HEK293 (cell line): Measurements from ENCODE around the gene COL3A1.

Experiments
- CTCF ChIA-PET: fragments of 350-600 bp; formaldehyde crosslinking; extraction: SDS; loops from one replicate; lab custom pipeline; 2021; ENCODE audit warnings: antibody characterized with exemption; lab: Yijun Ruan, JAX
- POLR2A ChIA-PET: fragments of 300-600 bp; formaldehyde crosslinking; extraction: SDS; loops from one replicate; lab custom pipeline; 2020; ENCODE audit warnings: antibody characterized with exemption, inconsistent platforms; lab: Yijun Ruan, JAX
- H3K27ac ChIP-seq: fragments of 200-500 bp; sonication (Bioruptor generic); 2 replicates; pipeline ENCODE4 v1.5.1; 2014; ENCODE audit warnings: low read depth, low read length, control low read depth, inconsistent platforms; ENCODE audit errors: extremely low read depth
- H3K36me3 ChIP-seq, 2 experiments: fragments of 200-500 bp in 1 of 2; sonication (Bioruptor generic) in 1 of 2; 1 replicate in 1 of 2; 2 replicates in 1 of 2; pipeline ENCODE4 v1.5.1; 2014 to 2017; ENCODE audit warnings: inconsistent platforms in 2 of 2, low read length in 2 of 2; ENCODE audit not compliant: control insufficient read depth in 2 of 2, insufficient read depth in 1 of 2
- H3K4me1 ChIP-seq: fragments of 200-500 bp; sonication (Bioruptor generic); 2 replicates; pipeline ENCODE4 v1.5.1; 2014; ENCODE audit warnings: mild to moderate bottlenecking, low read length, inconsistent platforms; ENCODE audit not compliant: control insufficient read depth, insufficient read depth
- H3K4me3 ChIP-seq: 2 replicates; pipeline ENCODE4 v1.5.1; 2011; ENCODE audit warnings: low read depth, mild to moderate bottlenecking, control low read depth, low read length, moderate library complexity
- H3K9me3 ChIP-seq: fragments of 200-500 bp; sonication (Bioruptor generic); 2 replicates; pipeline ENCODE4 v1.5.1; 2014; ENCODE audit warnings: low read depth, low read length, inconsistent platforms; ENCODE audit not compliant: control insufficient read depth, insufficient read depth
- GLI2 ChIP-seq: fragments of 450-650 bp; formaldehyde crosslinking; IDR thresholded peaks from 2 replicates; pipeline ENCODE4; 2017; ENCODE audit warnings: missing biosample characterization, missing genetic modification characterization, low read depth, borderline replicate concordance
- KLF7 ChIP-seq: fragments of 450-650 bp; formaldehyde crosslinking; IDR thresholded peaks from 2 replicates; pipeline ENCODE4 v1.5.1; 2016; ENCODE audit warnings: missing biosample characterization, missing genetic modification characterization, borderline replicate concordance
- OVOL3 ChIP-seq: fragments of 450-650 bp; formaldehyde crosslinking; IDR thresholded peaks from 2 replicates; pipeline ENCODE4 v1.5.1; 2016; ENCODE audit warnings: missing biosample characterization, missing genetic modification characterization
- RBAK ChIP-seq: fragments of 450-650 bp; formaldehyde crosslinking; IDR thresholded peaks from 2 replicates; pipeline ENCODE4 v1.5.1; 2016; ENCODE audit warnings: missing biosample characterization, missing genetic modification characterization
- ZBTB6 ChIP-seq: fragments of 450-650 bp; formaldehyde crosslinking; IDR thresholded peaks from 2 replicates; pipeline ENCODE4 v1.5.1; 2017; ENCODE audit warnings: missing biosample characterization, missing genetic modification characterization
- ZNF133 ChIP-seq: fragments of 450-650 bp; formaldehyde crosslinking; IDR thresholded peaks from 2 replicates; pipeline ENCODE4 v1.5.1; 2016; ENCODE audit warnings: missing biosample characterization, missing genetic modification characterization
- ZNF19 ChIP-seq: fragments of 450-650 bp; formaldehyde crosslinking; IDR thresholded peaks from 2 replicates; pipeline ENCODE4; 2016; ENCODE audit warnings: missing biosample characterization, missing genetic modification characterization, low read depth
- ZNF202 ChIP-seq: fragments of 450-650 bp; formaldehyde crosslinking; IDR thresholded peaks from 2 replicates; pipeline ENCODE4 v1.5.1; 2016; ENCODE audit warnings: missing biosample characterization, missing genetic modification characterization, borderline replicate concordance
- ZNF211 ChIP-seq: fragments of 450-650 bp; formaldehyde crosslinking; IDR thresholded peaks from 2 replicates; pipeline ENCODE4 v1.5.1; 2016; ENCODE audit warnings: low read depth, missing biosample characterization, missing genetic modification characterization
- ZNF24 ChIP-seq: fragments of 450-650 bp; formaldehyde crosslinking; IDR thresholded peaks from 2 replicates; pipeline ENCODE4 v1.5.1; 2016; ENCODE audit warnings: missing biosample characterization, missing genetic modification characterization
- ZNF266 ChIP-seq: fragments of 450-650 bp; formaldehyde crosslinking; IDR thresholded peaks from 2 replicates; pipeline ENCODE4 v1.5.1; 2016; ENCODE audit warnings: missing biosample characterization, missing genetic modification characterization, low read depth
- ZNF404 ChIP-seq: fragments of 450-650 bp; formaldehyde crosslinking; IDR thresholded peaks from 2 replicates; pipeline ENCODE4 v1.5.1; 2017; ENCODE audit warnings: missing biosample characterization, missing genetic modification characterization
- ZNF514 ChIP-seq: fragments of 450-650 bp; formaldehyde crosslinking; IDR thresholded peaks from 2 replicates; pipeline ENCODE4 v1.5.1; 2016; ENCODE audit warnings: missing biosample characterization, missing genetic modification characterization
- ZNF571 ChIP-seq: fragments of 450-650 bp; formaldehyde crosslinking; IDR thresholded peaks from 2 replicates; pipeline ENCODE4 v1.5.0; 2017; ENCODE audit warnings: missing biosample characterization, missing genetic modification characterization
- ZNF677 ChIP-seq: fragments of 450-650 bp; IDR thresholded peaks from 2 replicates; pipeline ENCODE4 v1.5.0; 2018; ENCODE audit warnings: missing biosample characterization, mild to moderate bottlenecking, missing genetic modification characterization, moderate library complexity
- ZNF768 ChIP-seq: fragments of 450-650 bp; formaldehyde crosslinking; IDR thresholded peaks from 2 replicates; pipeline ENCODE4 v1.5.1; 2018; ENCODE audit warnings: missing biosample characterization, mild to moderate bottlenecking, missing genetic modification characterization
- TF ChIP-seq, protein P1 (sequence below): fragments of 450-650 bp; formaldehyde crosslinking; IDR thresholded peaks from 2 replicates; pipeline ENCODE4 v1.5.1; 2016; ENCODE audit warnings: missing biosample characterization, missing genetic modification characterization
- TF ChIP-seq, protein P2 (sequence below): fragments of 450-650 bp; formaldehyde crosslinking; IDR thresholded peaks from 2 replicates; pipeline ENCODE4 v1.5.1; 2016; ENCODE audit warnings: missing biosample characterization, missing genetic modification characterization
- TF ChIP-seq, protein P3 (sequence below): fragments of 450-650 bp; formaldehyde crosslinking; IDR thresholded peaks from 2 replicates; pipeline ENCODE4 v1.5.1; 2016; ENCODE audit warnings: missing biosample characterization, missing genetic modification characterization, borderline replicate concordance

Gene COL3A1

GRCh38 chr2:188966728-188967440 lies 7.3 kb upstream of the COL3A1 start:
- no peaks in the 10 kb centered on the region for H3K36me3 ChIP-seq
- H3K4me1 ChIP-seq: no peaks in the 10 kb centered on the region
- ChIA-PET CTCF (no interaction called here), POLR2A (no interaction called here)
- H3K27ac ChIP-seq: no peak overlapping the region
- H3K4me3 ChIP-seq: no peak overlapping the region
- no peak for TF ChIP-seq ZNF24
- TF ChIP-seq ZNF514 (tag by site-specific recombination): no peak
- TF ChIP-seq RBAK (tag by site-specific recombination): no peak
- no peak for TF ChIP-seq ZNF19 (tag by site-specific recombination)
- TF ChIP-seq ZNF768 (tag by site-specific recombination): no peak
- TF ChIP-seq KLF7 (tag by site-specific recombination): no peak
- no peak for TF ChIP-seq ZNF211 (tag by site-specific recombination)
- H3K9me3 ChIP-seq: no peaks in the 10 kb centered on the region

DNA sequence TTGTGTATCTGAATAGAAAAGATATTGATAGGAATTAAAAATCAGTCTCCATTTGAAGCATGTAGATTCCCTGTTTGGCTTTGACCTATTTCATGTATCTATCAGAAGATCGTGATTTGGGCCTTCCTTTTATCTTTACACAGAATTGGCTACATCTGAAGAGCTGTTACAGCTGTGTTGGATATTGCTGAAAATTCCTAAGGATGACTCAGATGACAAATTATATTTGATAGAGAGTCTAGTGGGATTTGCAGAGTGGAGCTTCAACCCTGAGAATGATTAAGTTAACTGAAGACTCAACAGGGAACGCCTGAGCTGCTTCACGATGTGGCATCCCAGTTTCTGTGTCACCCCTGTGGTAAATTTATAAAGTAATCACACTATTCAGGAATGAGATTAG lies 4.9 kb upstream of the COL3A1 start:
- Histone ChIP-seq H3K27ac (no peak overlapping the region), H3K4me3 (no peak overlapping the region), H3K9me3 (no peaks in the 10 kb centered on the region), H3K4me1 (no peaks in the 10 kb centered on the region), H3K36me3 (no peaks in the 10 kb centered on the region)
- POLR2A ChIA-PET: no interaction called here
- CTCF ChIA-PET: no interaction called here
- TF ChIP-seq, protein P1, sequence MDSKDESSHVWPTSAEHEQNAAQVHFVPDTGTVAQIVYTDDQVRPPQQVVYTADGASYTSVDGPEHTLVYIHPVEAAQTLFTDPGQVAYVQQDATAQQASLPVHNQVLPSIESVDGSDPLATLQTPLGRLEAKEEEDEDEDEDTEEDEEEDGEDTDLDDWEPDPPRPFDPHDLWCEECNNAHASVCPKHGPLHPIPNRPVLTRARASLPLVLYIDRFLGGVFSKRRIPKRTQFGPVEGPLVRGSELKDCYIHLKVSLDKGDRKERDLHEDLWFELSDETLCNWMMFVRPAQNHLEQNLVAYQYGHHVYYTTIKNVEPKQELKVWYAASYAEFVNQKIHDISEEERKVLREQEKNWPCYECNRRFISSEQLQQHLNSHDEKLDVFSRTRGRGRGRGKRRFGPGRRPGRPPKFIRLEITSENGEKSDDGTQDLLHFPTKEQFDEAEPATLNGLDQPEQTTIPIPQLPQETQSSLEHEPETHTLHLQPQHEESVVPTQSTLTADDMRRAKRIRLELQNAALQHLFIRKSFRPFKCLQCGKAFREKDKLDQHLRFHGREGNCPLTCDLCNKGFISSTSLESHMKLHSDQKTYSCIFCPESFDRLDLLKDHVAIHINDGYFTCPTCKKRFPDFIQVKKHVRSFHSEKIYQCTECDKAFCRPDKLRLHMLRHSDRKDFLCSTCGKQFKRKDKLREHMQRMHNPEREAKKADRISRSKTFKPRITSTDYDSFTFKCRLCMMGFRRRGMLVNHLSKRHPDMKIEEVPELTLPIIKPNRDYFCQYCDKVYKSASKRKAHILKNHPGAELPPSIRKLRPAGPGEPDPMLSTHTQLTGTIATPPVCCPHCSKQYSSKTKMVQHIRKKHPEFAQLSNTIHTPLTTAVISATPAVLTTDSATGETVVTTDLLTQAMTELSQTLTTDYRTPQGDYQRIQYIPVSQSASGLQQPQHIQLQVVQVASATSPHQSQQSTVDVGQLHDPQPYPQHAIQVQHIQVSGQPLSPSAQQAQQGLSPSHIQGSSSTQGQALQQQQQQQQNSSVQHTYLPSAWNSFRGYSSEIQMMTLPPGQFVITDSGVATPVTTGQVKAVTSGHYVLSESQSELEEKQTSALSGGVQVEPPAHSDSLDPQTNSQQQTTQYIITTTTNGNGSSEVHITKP (tag by site-specific recombination): no peak
- TF ChIP-seq ZNF133 (tag by site-specific recombination) (no peak), ZNF266 (tag by site-specific recombination) (no peak), ZBTB6 (no peak), ZNF404 (tag by site-specific recombination) (no peak), ZNF202 (tag by site-specific recombination) (no peak), ZNF677 (no peak), OVOL3 (tag by site-specific recombination) (no peak), GLI2 (tag by site-specific recombination) (no peak), ZNF571 (tag by site-specific recombination) (no peak)
- TF ChIP-seq, protein P2, sequence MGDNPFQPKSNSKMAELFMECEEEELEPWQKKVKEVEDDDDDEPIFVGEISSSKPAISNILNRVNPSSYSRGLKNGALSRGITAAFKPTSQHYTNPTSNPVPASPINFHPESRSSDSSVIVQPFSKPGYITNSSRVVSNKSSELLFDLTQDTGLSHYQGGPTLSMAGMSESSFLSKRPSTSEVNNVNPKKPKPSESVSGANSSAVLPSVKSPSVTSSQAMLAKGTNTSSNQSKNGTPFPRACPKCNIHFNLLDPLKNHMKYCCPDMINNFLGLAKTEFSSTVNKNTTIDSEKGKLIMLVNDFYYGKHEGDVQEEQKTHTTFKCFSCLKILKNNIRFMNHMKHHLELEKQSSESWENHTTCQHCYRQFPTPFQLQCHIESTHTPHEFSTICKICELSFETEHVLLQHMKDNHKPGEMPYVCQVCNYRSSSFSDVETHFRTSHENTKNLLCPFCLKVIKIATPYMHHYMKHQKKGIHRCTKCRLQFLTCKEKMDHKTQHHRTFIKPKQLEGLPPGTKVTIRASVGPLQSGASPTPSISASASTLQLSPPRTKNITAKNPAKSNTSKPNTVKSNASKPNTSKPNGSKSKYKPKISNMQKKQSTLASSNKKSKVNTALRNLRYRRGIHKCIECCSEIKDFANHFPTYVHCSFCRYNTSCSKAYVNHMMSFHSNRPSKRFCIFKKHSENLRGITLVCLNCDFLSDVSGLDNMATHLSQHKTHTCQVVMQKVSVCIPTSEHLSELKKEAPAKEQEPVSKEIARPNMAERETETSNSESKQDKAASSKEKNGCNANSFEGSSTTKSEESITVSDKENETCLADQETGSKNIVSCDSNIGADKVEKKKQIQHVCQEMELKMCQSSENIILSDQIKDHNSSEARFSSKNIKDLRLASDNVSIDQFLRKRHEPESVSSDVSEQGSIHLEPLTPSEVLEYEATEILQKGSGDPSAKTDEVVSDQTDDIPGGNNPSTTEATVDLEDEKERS (tag by site-specific recombination): no peak
- TF ChIP-seq, protein P3, sequence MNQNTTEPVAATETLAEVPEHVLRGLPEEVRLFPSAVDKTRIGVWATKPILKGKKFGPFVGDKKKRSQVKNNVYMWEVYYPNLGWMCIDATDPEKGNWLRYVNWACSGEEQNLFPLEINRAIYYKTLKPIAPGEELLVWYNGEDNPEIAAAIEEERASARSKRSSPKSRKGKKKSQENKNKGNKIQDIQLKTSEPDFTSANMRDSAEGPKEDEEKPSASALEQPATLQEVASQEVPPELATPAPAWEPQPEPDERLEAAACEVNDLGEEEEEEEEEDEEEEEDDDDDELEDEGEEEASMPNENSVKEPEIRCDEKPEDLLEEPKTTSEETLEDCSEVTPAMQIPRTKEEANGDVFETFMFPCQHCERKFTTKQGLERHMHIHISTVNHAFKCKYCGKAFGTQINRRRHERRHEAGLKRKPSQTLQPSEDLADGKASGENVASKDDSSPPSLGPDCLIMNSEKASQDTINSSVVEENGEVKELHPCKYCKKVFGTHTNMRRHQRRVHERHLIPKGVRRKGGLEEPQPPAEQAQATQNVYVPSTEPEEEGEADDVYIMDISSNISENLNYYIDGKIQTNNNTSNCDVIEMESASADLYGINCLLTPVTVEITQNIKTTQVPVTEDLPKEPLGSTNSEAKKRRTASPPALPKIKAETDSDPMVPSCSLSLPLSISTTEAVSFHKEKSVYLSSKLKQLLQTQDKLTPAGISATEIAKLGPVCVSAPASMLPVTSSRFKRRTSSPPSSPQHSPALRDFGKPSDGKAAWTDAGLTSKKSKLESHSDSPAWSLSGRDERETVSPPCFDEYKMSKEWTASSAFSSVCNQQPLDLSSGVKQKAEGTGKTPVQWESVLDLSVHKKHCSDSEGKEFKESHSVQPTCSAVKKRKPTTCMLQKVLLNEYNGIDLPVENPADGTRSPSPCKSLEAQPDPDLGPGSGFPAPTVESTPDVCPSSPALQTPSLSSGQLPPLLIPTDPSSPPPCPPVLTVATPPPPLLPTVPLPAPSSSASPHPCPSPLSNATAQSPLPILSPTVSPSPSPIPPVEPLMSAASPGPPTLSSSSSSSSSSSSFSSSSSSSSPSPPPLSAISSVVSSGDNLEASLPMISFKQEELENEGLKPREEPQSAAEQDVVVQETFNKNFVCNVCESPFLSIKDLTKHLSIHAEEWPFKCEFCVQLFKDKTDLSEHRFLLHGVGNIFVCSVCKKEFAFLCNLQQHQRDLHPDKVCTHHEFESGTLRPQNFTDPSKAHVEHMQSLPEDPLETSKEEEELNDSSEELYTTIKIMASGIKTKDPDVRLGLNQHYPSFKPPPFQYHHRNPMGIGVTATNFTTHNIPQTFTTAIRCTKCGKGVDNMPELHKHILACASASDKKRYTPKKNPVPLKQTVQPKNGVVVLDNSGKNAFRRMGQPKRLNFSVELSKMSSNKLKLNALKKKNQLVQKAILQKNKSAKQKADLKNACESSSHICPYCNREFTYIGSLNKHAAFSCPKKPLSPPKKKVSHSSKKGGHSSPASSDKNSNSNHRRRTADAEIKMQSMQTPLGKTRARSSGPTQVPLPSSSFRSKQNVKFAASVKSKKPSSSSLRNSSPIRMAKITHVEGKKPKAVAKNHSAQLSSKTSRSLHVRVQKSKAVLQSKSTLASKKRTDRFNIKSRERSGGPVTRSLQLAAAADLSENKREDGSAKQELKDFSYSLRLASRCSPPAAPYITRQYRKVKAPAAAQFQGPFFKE (tag by site-specific recombination): no peak
